Stromal cell of bone marrow (primary cell): ENCODE data around the gene PTPN11.

Experiments used
- DNase-seq: peaks from one replicate; pipeline ENCODE4 v3.0.0-alpha.2; 2012; ENCODE audit warnings: low read depth

The PTPN11 gene

DNA sequence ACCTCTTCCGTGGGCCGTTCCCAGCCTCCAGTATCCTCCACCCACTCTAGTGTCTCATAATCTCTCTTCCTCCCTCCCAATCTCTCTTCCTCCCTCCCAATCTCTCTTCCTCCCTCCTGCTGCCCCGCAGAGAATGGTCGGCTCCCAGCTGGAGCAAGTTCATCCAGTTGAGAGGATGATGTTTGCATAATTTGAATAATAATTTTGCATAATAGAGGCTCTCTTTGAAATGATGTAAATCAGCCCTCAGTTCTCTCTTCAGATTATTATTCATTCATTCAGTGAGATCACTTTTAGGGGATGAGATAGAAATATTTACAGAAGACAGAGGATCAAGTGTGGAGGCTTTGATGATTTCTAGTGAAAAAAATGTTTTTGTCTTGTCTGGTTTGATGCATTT lies 125.0 kb downstream of the PTPN11 start:
- DNase-seq = no peak

DNA sequence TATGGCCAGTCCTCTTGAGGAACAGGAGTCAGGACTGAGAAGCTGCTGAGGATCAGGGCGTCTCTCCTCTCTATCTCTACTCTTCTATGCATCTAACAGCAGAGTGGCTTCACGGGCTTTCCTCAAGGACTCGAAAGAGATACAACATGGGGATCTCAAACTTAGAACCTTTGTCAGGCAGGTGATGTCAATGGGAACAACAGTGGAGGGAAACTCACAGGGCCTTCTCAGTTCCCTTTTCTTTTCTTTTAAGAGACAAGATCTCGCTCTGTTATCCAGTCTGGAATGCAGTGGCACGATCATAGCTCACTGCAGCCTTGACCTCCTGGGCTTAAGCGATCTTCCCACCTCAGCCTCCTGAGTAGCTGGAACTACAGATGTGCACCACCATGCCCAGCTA lies 127.6 kb downstream of the PTPN11 start:
- no peak for DNase-seq

DNA sequence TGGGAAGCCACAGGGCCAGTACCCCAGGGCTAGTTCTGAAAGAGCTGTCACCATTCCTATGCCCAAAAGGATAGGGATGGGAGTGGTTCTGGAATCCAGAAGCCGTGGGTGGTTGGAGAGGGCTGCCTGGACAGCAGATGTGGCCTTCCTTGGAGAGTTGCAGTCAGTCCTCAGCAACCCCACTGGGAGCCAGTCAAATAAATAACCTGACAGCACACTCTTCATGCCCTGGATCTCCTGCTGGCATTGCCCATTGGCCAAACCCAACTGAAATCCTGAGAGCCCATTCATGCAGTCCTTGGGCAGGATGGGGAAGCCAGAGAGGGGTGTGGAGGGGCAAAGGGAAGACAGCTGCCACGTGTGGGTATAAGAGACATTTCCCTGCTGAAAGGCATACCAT lies 128.2 kb downstream of the PTPN11 start:
- DNase-seq = no peak

DNA sequence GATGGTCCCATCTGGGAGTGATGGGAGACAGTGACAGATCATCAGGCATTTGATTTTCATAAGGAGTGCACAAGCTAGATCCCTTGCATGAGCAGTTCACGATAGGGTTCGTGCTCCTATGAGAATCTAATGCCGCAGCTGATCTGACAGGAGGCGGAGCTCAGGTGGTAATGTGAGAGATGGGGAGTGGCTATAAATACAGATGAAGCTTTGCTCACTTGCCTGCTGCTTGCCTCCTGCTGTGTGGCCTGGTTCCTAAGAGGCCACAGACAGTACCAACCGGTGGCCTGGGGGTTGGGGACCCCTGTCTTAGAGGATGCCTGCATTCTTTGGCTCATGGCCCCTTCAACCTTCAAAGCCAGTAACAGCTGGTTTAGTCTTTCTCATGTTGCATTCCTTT lies 130.3 kb downstream of the PTPN11 start:
- DNase-seq = no peak

DNA sequence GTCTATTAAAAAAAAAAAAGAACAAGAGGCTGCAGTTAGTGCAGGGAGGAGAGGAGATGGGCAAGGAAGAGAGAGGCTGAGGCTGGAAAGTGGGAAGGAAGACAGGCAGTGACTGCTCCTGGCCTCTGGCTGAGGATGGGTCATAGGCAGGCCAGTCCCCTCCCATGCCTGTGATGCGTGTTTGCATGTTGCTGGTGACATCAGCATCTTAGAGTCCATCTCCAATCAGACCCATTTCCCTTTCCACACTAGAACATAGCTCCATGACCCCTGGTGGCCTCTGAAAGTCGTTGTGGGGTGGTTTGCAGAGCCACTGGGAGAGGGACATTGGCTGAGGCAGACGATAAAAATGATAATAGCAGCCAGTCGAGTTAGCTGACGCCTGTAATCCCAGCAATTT lies 132.9 kb downstream of the PTPN11 start:
- DNase-seq = no peak

DNA sequence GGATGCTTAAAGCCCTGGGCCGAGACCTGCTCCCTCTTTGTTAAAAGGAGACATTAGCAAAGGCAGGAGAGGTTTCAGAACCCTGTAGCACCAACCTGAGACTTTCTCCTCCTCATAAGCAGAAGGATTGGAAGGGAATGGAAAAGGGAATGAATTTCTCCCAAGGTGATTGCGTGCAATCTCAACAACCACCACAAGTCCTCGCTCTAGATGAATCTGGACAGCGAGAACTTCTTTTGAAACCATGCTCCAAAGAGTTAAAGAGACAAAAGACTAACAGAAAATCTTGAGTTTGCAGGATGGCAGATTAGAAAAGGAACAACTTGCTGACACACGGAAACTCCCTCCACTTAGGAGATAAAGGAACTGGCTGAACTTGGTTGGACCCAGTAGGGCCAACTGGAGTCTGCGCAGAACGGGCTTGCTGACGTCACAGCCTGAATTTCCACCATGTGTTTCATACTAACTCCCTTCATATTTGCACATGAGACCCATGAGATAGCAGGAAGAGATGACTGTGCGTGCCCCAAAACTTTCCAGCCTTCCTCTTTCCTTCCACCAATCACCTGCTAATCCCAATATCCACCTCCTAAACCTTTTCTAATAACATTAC lies 137.0 kb downstream of the PTPN11 start:
- DNase-seq = no peak

DNA sequence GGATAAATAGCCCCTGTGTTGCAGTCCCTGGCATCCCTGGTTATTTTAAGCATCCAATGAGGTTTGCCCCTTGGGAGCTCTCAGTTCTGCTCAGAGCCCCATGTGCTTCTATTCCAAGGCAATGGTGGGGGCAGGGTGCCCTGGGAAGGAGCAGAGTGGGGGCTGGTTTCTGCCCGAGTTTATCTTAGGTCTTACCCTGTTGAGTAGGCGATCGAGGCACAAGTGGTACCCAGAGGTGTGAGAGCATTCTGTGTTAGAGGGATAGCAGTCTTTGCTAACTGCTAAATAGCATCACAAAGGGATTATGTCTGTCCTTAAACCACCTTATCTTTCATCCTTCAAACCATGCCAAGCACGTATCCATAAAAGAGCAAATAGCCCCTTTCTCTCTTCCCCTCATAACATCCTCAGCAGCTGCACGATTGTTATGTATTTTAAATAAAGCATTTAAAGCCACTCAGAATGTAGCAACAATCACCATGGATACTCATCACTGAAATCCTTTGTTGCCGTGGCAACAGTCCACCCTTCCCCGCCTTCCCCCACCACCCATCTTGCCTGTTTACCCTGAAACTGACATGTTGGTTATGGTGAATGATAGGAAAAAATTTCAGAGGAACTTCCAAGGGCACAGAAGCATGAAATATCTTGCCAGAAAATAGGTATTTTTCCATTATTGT lies 139.3 kb downstream of the PTPN11 start:
- no peak for DNase-seq
